Uterus (tissue), 2 donors: ENCODE measurements around the gene MAP2K6.

ENCODE experiments used
- POLR2A ChIP-seq, 2 donors: fragments of 450-650 bp; IDR thresholded peaks; one replicate each; pipeline ENCODE4 v1.6.1; 2016; ENCODE audit warnings: antibody characterized with exemption in 2 of 2, mild to moderate bottlenecking in 1 of 2, moderate library complexity in 1 of 2
- TF ChIP-seq, protein P1 (sequence below), 4 experiments: fragments of 200-600 bp in 2 of 4; fragments of 450-650 bp in 2 of 4; sonication (generic) in 2 of 4; IDR thresholded peaks; one replicate each; pipeline ENCODE4 v1.5.1; 2016 to 2019; ENCODE audit warnings: antibody characterized with exemption in 4 of 4, mild to moderate bottlenecking in 2 of 4, moderate library complexity in 1 of 4

DNA sequence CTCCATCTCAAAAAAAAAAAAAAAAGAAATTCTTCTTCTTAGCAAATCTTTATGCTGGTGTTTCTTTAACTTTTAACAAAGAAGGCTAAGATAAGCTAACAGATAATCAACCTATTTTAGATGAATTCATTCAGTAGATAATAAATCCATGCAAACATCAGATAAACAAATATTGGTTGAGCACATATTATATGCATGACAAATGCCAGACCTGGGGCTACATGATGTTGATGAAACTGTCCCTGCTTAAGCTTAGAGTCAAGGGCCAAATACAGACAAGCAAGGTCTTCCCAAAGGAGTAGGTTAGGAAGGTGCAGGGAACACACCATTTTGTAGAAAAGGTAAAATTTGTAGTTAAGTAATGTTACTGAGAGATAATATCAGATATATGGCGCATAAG is 6.7 kb upstream of the MAP2K6 start:
- TF ChIP-seq POLR2A (IDR thresholded peaks at IDR 0.05): no peak
- TF ChIP-seq, protein P1, sequence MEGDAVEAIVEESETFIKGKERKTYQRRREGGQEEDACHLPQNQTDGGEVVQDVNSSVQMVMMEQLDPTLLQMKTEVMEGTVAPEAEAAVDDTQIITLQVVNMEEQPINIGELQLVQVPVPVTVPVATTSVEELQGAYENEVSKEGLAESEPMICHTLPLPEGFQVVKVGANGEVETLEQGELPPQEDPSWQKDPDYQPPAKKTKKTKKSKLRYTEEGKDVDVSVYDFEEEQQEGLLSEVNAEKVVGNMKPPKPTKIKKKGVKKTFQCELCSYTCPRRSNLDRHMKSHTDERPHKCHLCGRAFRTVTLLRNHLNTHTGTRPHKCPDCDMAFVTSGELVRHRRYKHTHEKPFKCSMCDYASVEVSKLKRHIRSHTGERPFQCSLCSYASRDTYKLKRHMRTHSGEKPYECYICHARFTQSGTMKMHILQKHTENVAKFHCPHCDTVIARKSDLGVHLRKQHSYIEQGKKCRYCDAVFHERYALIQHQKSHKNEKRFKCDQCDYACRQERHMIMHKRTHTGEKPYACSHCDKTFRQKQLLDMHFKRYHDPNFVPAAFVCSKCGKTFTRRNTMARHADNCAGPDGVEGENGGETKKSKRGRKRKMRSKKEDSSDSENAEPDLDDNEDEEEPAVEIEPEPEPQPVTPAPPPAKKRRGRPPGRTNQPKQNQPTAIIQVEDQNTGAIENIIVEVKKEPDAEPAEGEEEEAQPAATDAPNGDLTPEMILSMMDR (IDR thresholded peaks at IDR 0.05): no peak
